Activated CD4-positive, alpha-beta T cell treated with anti-CD3 and anti-CD28 coated beads, Interleukin-2, amount 10 ng/mL, durations not matched to agents 7 days and 5 days (primary cell): ENCODE data around the gene TTLL5. TPM values are rescaled to one million over a fixed set of nuclear protein-coding genes. Genes with fewer than 3 reads are reported as not detected.
A peak's percentile ranks its signal among the peaks of the same experiment; 100 is the strongest.

Experiments
- CTCF ChIA-PET: fragments of 350-600 bp; sonication (Branson Sonifier 250); formaldehyde crosslinking; loops from one replicate; lab custom pipeline; 2021; ENCODE audit warnings: antibody characterized with exemption; lab: Charles Lee
- POLR2A ChIA-PET: fragments of 350-600 bp; sonication (Branson Sonifier 250); formaldehyde crosslinking; loops from one replicate; lab custom pipeline; 2021; ENCODE audit warnings: antibody characterized with exemption; lab: Charles Lee
- DNase-seq: peaks from one replicate; pipeline ENCODE4 v3.0.0-alpha.2; 2020
- H3K27ac Mint-ChIP-seq: one replicate; pipeline ENCODE4 v1.8.0; 2021; ENCODE audit warnings: mild to moderate bottlenecking, moderate library complexity, mixed read lengths
- H3K27me3 Mint-ChIP-seq: one replicate; pipeline ENCODE4 v1.8.0; 2021; ENCODE audit warnings: mixed read lengths
- H3K36me3 Mint-ChIP-seq: one replicate; pipeline ENCODE4 v1.8.0; 2021; ENCODE audit warnings: low read depth, mixed read lengths
- H3K4me1 Mint-ChIP-seq: one replicate; pipeline ENCODE4 v1.8.0; 2021; ENCODE audit warnings: mixed read lengths
- H3K4me3 Mint-ChIP-seq: one replicate; pipeline ENCODE4 v1.8.0; 2021; ENCODE audit warnings: mild to moderate bottlenecking, moderate library complexity, mixed read lengths
- H3K9me3 Mint-ChIP-seq: one replicate; pipeline ENCODE4 v1.8.0; 2021; ENCODE audit warnings: mixed read lengths
- total RNA-seq, 2 experiments: library from RNA; stranded (reverse); gene quantifications; one replicate each; pipeline ENCODE4 v1.2.3, GENCODE V29; 2021

The TTLL5 gene
- total RNA-seq, 2 experiments from 2014 or later = 33.3 to 43.3 TPM

DNA sequence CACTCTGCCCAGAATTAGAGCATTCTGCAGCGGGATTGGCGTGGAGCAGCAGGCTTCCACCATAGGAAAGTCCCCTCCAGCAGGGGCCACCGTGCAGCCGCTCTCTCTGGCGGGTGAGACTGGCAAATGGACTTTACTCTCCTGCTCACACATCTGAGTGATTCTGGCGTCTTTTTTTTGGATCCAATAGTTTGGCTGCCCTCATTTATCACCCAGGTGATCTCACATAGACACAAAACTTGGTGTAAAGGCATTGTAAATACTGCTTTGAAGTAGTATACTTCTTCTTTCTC is 190.5 kb downstream of the TTLL5 start:
- Mint-ChIP-seq H3K36me3 (peaks cover 4% of the 10 kb centered on the region), H3K27ac (no peak overlapping the region), H3K4me1 (no peaks in the 10 kb centered on the region), H3K4me3 (no peak overlapping the region), H3K27me3 (no peaks in the 10 kb centered on the region), H3K9me3 (no peaks in the 10 kb centered on the region)
- CTCF ChIA-PET = no interaction called here
- POLR2A ChIA-PET = no interaction called here
- no peak for DNase-seq

DNA sequence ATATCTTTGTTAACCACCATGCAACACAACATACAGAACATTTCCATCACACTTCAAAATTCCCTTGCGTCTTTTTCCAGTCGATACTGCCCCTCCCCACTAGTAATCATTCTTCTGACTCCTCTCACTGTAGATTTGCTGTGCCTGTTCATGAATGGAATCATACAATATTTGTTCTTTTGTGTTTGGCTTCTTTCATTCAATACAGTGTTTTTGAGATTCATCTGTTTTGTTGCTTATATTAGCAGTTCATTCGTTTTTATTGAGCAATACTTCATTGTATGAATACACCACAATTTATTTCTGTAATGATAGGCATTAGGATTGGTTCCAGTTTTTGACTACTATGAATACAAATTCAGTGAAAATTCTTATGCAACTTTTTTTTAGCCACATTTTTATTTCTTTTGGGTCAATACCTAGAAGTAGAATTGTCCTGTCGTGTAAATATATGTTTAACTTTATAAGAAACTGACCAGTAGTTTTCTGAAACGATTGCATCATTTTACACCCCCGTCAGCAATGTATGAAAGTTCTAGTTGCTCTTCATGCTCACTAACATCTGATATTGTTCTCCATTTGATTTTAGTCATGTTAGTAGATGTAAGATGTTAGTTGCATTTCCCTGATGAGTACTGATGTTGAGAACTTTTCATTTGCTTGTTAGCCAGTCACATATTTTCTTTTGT is 193.2 kb downstream of the TTLL5 start:
- H3K4me3 Mint-ChIP-seq = no peak overlapping the region
- DNase-seq = no peak
- ChIA-PET POLR2A (no interaction called here), CTCF (interaction anchor here (0.8 kb wide), 1 partner anchor 9 kb away, joined by 3 read pairs; no protein-coding TSS in a partner anchor)
- H3K27ac Mint-ChIP-seq = no peak overlapping the region
- H3K4me1 Mint-ChIP-seq = no peaks in the 10 kb centered on the region
- peaks cover 4% of the 10 kb centered on the region for H3K36me3 Mint-ChIP-seq
- H3K27me3 Mint-ChIP-seq = no peaks in the 10 kb centered on the region
- no peaks in the 10 kb centered on the region for H3K9me3 Mint-ChIP-seq

DNA sequence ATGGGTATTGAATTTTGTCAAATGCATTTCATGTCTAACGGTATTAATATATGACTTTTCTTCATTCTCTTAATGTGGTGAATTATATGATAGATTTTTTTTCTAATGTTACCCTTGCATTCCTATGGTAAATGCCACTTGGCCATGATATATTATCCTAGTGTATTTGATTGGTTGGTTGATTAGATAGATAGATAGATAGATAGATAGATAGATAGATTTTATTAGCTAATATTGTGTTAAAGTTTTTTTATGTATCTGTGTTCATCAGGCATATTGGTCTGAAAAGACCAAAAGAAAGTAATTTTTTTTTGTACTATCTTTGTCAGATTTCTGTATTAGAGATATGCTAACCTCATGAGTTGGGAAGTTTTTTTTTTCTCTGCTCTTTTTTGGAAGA is 196.2 kb downstream of the TTLL5 start:
- Mint-ChIP-seq H3K27ac (peak overlapping the region; percentile 9), H3K36me3 (peaks cover 4% of the 10 kb centered on the region), H3K4me1 (peaks cover 4% of the 10 kb centered on the region), H3K27me3 (no peaks in the 10 kb centered on the region), H3K4me3 (no peak overlapping the region), H3K9me3 (no peaks in the 10 kb centered on the region)
- ChIA-PET CTCF (no interaction called here), POLR2A (interaction anchor here (0.8 kb wide), 1 partner anchor 295 kb away, joined by 10 read pairs; no protein-coding TSS in a partner anchor)
- no peak for DNase-seq

DNA sequence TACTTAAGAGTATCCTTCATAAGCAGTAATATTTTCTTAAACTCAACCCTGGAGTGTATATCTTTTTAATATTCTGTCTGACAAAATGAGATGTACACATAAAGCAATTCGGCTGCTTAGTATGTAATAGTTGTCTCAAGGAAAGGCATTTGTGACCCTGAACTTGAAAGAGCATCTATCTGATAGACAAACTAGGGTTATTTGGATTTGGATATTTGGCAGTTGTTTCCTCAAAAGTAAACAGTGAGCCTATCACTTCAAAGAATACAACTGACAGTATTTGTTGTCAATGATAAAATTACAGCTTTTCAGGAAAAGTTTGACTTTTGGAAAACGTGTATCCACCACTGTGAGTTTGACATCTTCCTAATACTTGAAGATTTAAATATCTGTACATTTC is 197.3 kb downstream of the TTLL5 start:
- Mint-ChIP-seq H3K9me3 (no peaks in the 10 kb centered on the region), H3K27me3 (no peaks in the 10 kb centered on the region), H3K4me1 (peaks cover 4% of the 10 kb centered on the region), H3K4me3 (no peak overlapping the region), H3K27ac (no peak overlapping the region), H3K36me3 (peaks cover 4% of the 10 kb centered on the region)
- DNase-seq = no peak
- POLR2A ChIA-PET = no interaction called here
- CTCF ChIA-PET = no interaction called here

DNA sequence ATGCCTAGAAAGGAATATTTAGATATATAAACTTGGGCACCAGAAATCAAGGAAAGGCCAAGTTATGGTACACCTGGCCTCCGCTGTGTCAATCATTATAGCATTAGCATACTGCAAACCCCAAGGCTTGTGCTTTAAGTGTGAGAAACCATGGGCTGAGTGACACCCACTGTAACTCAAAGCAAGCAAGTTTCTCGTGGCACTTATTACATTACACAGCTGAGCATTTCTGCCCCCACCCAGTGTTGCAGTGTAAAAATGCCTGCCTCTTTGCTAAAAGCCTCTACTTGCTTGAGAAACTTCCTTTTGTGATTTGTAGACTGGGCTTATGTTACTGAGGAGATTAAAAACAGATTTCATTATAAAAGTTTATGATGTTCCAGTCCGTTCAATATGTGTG is 198.7 kb downstream of the TTLL5 start:
- H3K27me3 Mint-ChIP-seq = no peaks in the 10 kb centered on the region
- no peak for DNase-seq
- H3K27ac Mint-ChIP-seq = no peak overlapping the region
- no peak overlapping the region for H3K4me3 Mint-ChIP-seq
- H3K9me3 Mint-ChIP-seq = no peaks in the 10 kb centered on the region
- H3K4me1 Mint-ChIP-seq = peaks cover 4% of the 10 kb centered on the region
- H3K36me3 Mint-ChIP-seq = peaks cover 3% of the 10 kb centered on the region
- ChIA-PET CTCF (no interaction called here), POLR2A (interaction anchor here (0.6 kb wide), 1 partner anchor 60 kb away, joined by 4 read pairs; no protein-coding TSS in a partner anchor)

DNA sequence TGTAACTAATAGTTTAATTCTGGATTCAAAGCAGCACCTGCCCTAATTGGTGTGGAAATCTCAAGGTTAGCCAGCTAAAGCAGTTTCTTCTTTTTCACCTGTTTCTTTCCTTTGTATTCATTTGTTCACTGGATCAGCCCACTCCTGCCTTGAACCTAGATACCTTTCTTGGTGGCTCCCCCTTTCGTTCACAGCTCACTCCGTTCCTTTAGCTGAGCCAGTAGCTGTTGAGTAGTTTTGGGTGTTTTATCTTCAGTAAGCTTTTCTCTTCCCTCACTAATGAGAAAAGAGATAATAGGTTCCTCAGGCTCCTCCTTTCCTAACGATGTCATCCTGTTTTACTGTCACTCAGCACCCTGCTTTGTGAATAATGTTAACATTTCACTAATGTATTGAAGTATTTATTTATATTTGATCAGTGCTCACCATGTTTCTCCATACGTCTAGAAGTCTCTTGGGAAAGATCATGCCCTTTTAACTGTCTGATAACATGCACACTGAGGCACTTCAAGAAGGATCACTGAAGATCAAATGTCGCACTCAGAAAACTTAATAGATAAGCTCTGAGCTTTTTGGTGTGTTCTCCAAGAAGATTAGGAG is 199.6 kb downstream of the TTLL5 start:
- H3K27ac Mint-ChIP-seq = no peak overlapping the region
- peaks cover 2% of the 10 kb centered on the region for H3K36me3 Mint-ChIP-seq
- no peaks in the 10 kb centered on the region for H3K27me3 Mint-ChIP-seq
- DNase-seq = no peak
- ChIA-PET POLR2A (no interaction called here), CTCF (no interaction called here)
- H3K9me3 Mint-ChIP-seq = no peaks in the 10 kb centered on the region
- H3K4me3 Mint-ChIP-seq = no peak overlapping the region
- H3K4me1 Mint-ChIP-seq = peaks cover 4% of the 10 kb centered on the region

DNA sequence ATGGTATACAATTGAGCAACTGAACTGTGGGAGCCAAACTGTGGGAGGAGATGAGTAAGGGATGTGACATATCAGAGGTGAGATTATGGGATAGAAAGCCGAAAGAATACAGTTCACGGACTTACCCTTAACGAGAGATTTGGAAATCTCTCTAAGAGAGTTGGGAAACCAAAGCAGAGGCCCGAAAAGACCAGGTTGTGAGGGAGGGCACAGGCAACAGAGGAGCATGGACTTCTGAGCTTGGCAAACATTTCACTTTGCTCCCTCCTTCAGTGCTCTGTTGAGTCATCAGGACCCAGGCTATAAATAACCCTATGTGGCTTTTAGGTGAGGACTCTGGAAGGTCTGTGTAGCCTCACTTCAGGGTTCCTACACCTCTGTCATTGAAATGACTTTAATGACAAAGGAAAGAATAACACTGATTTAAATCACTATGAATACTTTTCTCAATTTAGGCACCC is 200.1 kb downstream of the TTLL5 start:
- Mint-ChIP-seq H3K4me1 (peaks cover 4% of the 10 kb centered on the region), H3K36me3 (no peaks in the 10 kb centered on the region), H3K9me3 (no peaks in the 10 kb centered on the region), H3K27ac (no peak overlapping the region), H3K4me3 (no peak overlapping the region), H3K27me3 (no peaks in the 10 kb centered on the region)
- ChIA-PET POLR2A (no interaction called here), CTCF (no interaction called here)
- DNase-seq = no peak

GRCh38 chr14:75863221-75863620 is 202.2 kb downstream of the TTLL5 start:
- CTCF ChIA-PET = interaction anchor here (0.7 kb wide), 2 partner anchors 9 to 923 kb away, joined by 3 read pairs; no protein-coding TSS in a partner anchor
- POLR2A ChIA-PET = no interaction called here
- no peaks in the 10 kb centered on the region for H3K9me3 Mint-ChIP-seq

DNA sequence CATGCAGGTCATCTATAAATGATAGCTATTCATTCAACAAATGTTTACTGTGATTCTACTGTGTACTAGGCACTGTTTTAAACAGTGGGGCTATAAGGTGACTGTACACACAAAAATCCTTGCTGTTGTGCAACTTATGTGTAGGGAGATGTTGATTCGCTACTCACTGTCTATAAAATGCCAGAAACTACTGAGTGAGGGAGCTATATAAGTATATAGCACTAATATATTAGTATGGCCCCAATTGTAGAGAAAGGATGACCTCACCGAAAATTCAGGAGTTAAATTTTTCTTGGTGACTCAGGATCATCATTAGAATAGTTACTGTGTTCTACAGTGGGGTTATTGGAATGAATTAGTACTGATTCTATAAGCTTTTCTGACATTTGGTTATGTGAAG is 203.3 kb downstream of the TTLL5 start:
- H3K36me3 Mint-ChIP-seq = no peaks in the 10 kb centered on the region
- ChIA-PET POLR2A (no interaction called here), CTCF (interaction anchor here (1.3 kb wide), 1 partner anchor 13 kb away, joined by 3 read pairs; no protein-coding TSS in a partner anchor)
- no peaks in the 10 kb centered on the region for H3K9me3 Mint-ChIP-seq
- H3K27ac Mint-ChIP-seq = no peak overlapping the region
- DNase-seq = no peak
- no peaks in the 10 kb centered on the region for H3K27me3 Mint-ChIP-seq
- peaks cover 4% of the 10 kb centered on the region for H3K4me1 Mint-ChIP-seq
- no peak overlapping the region for H3K4me3 Mint-ChIP-seq

More at GRCh38 chr14:75863221-75863620, 202.2 kb downstream of the TTLL5 start:
- H3K27me3 Mint-ChIP-seq = no peaks in the 10 kb centered on the region
- DNase-seq = no peak
- H3K4me3 Mint-ChIP-seq = no peak overlapping the region
- peaks cover 4% of the 10 kb centered on the region for H3K4me1 Mint-ChIP-seq
- H3K36me3 Mint-ChIP-seq = no peaks in the 10 kb centered on the region
- H3K27ac Mint-ChIP-seq = no peak overlapping the region

- no peaks in the 10 kb centered on the region for H3K9me3 Mint-ChIP-seq
- H3K36me3 Mint-ChIP-seq = no peaks in the 10 kb centered on the region
- H3K27me3 Mint-ChIP-seq = no peaks in the 10 kb centered on the region
- ChIA-PET POLR2A (no interaction called here), CTCF (no interaction called here)
- H3K4me3 Mint-ChIP-seq = no peak overlapping the region
- H3K4me1 Mint-ChIP-seq = peaks cover 4% of the 10 kb centered on the region
- H3K27ac Mint-ChIP-seq = no peak overlapping the region
- DNase-seq = no peak
Measured at GRCh38 chr14:75865531-75865930, 204.5 kb downstream of the TTLL5 start.

- H3K4me1 Mint-ChIP-seq = peaks cover 8% of the 10 kb centered on the region
- POLR2A ChIA-PET = interaction anchor here (0.6 kb wide), 1 partner anchor 134 kb away, joined by 3 read pairs; no protein-coding TSS in a partner anchor
- no peaks in the 10 kb centered on the region for H3K9me3 Mint-ChIP-seq
- no peak overlapping the region for H3K4me3 Mint-ChIP-seq
- no peaks in the 10 kb centered on the region for H3K27me3 Mint-ChIP-seq
- H3K36me3 Mint-ChIP-seq = no peaks in the 10 kb centered on the region
- CTCF ChIA-PET = no interaction called here
- no peak overlapping the region for H3K27ac Mint-ChIP-seq
- no peak for DNase-seq
Measured at GRCh38 chr14:75866970-75867369, 205.9 kb downstream of the TTLL5 start.

DNA sequence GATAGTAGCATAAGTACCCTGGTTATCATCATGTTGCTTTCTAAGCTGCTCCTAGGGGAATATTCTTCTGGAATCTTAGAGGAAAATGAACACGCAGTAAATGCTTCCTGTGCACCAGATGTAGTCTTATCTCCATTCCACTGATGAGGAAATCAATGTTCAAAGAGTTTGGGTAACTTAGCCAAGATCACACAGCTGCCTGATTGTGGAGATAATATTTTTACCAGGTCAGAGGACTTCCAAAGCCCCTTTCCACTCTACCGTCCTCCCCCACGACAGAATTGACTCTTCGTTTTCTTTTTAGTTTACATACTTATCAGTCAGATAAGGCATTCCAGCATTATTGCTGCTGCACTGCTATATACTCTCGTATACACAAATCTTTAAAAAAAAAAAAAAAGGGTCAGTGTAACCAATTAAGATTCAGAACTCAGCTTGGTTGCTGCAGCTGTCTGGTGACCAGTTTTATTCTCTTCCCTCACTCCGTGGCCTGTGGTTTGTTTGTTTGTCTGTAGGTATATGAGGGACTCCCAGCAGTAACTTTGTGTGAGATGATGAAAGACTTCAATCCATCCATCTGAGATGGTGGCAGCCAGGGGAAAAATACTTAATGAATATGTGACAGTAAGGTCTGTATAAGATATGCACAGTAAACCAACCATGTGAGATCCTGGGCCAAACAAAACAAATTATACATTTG is 210.3 kb downstream of the TTLL5 start:
- ChIA-PET POLR2A (no interaction called here), CTCF (no interaction called here)
- H3K36me3 Mint-ChIP-seq = no peaks in the 10 kb centered on the region
- H3K4me1 Mint-ChIP-seq = peaks cover 14% of the 10 kb centered on the region
- DNase-seq = no peak
- no peak overlapping the region for H3K27ac Mint-ChIP-seq
- H3K4me3 Mint-ChIP-seq = no peak overlapping the region
- no peaks in the 10 kb centered on the region for H3K27me3 Mint-ChIP-seq
- no peaks in the 10 kb centered on the region for H3K9me3 Mint-ChIP-seq

- DNase-seq = no peak
- H3K4me1 Mint-ChIP-seq = peaks cover 14% of the 10 kb centered on the region
- CTCF ChIA-PET = interaction anchor here (0.5 to 0.6 kb wide), 3 partner anchors 131 to 814 kb away, joined by 3 to 4 read pairs (median 3); no protein-coding TSS in a partner anchor
- no peaks in the 10 kb centered on the region for H3K9me3 Mint-ChIP-seq
- no peaks in the 10 kb centered on the region for H3K27me3 Mint-ChIP-seq
- H3K27ac Mint-ChIP-seq = no peak overlapping the region
- H3K36me3 Mint-ChIP-seq = no peaks in the 10 kb centered on the region
- H3K4me3 Mint-ChIP-seq = no peak overlapping the region
- POLR2A ChIA-PET = interaction anchor here (0.6 kb wide), 2 partner anchors 118 to 161 kb away, joined by 3 read pairs; no protein-coding TSS in a partner anchor
Measured at GRCh38 chr14:75875958-75876357, 214.9 kb downstream of the TTLL5 start.
